ENCODE measurements around the gene ELMO2.

Gene ELMO2

DNA sequence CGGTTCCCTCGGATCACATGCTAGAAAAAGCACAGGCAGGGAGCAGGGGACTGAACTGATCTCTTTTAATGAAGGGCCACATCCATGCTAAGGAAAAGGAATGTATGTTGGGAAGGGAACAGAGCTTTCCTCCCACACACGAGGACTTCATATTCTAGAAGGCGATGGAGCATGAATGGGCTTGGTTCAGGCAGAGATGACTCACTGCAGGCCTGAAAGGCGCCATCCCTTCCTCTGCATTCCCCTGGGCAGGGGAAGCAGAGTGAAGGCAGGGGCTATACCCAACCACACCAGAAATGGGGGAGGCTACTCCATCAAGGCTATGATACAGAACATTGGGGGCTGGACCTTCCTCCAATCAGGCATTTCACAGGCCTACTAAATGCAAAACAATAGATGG is 30.6 kb downstream of the ELMO2 start:
- no peak overlapping the region for H3K27ac ChIP-seq (replicated peaks)
- TF ChIP-seq CTCF (IDR thresholded peaks at IDR 0.05; ENCODE audit: insufficient read depth, low read length) = no peak
- no peak for TF ChIP-seq GABPA (IDR thresholded peaks at IDR 0.05; ENCODE audit: low read depth)

DNA sequence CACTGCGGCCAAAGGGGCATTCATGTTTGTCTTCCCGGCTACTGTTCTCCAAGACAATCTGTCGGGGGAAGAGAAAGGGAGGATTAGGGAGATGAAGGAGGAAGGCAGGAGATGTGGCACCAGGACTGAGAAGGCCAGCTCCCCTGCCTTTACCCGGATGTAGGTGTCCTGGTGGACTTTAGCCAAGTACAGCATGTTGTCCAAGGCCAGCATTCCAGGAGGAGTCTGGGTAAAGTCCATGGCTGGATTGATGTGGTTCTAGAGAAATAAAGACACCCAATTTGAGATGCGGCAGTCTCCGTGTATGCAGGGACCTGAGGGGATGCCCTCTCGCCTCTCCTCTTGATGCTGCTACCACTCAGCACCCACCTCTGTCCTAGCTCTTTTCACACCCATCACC is 32.0 kb downstream of the ELMO2 start:
- Histone ChIP-seq H3K27ac (replicated peaks) (no peak overlapping the region), H3K27me3 (ENCODE audit: insufficient read depth, poor library complexity, severe bottlenecking) (no peaks in the 10 kb centered on the region), H3K4me3 (replicated peaks; ENCODE audit: insufficient read depth, low read length) (no peak overlapping the region)
- TF ChIP-seq GABPA (IDR thresholded peaks at IDR 0.05; ENCODE audit: low read depth) (no peak), POLR2AphosphoS5 (IDR thresholded peaks at IDR 0.05; ENCODE audit: low read depth) (no peak), CTCF (IDR thresholded peaks at IDR 0.05; ENCODE audit: insufficient read depth, low read length) (no peak), REST (IDR thresholded peaks at IDR 0.05; ENCODE audit: insufficient replicate concordance, low read depth) (no peak), SPI1 (IDR thresholded peaks at IDR 0.05; ENCODE audit: borderline replicate concordance, low read depth) (no peak)
- no peak for DNase-seq (ENCODE audit: low read depth in 1 of 2, low spot score in 1 of 2)

More for the DNA sequence above, 30.6 kb downstream of the ELMO2 start:
- no peak for DNase-seq (ENCODE audit: low read depth in 1 of 2, low spot score in 1 of 2)
- no peaks in the 10 kb centered on the region for H3K27me3 ChIP-seq (ENCODE audit: insufficient read depth, poor library complexity, severe bottlenecking)
- H3K4me3 ChIP-seq (replicated peaks; ENCODE audit: insufficient read depth, low read length) = no peak overlapping the region

DNA sequence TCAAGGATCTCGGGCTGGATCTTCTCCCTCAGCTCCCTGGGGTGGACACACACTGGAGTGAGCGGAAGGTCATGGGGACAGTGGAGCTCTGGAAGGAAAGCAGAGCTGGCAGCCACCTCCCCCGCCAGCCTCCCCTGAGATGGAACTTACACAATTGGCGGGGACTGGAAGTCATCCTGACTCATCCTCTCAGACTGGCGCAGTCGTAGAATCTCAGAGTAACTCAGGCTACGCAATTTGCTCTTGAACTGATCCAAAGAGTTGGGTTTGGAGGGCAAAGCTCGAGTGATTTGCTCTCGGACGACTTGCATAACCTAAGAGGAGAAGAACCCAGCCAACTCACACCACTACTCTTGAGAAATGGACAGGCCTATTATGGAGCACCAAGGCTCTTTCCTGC is 34.8 kb downstream of the ELMO2 start:
- peak; percentile 22 to 68 for DNase-seq (ENCODE audit: low read depth in 1 of 2, low spot score in 1 of 2)
- Histone ChIP-seq H3K27me3 (ENCODE audit: insufficient read depth, poor library complexity, severe bottlenecking) (no peaks in the 10 kb centered on the region), H3K4me3 (replicated peaks; ENCODE audit: insufficient read depth, low read length) (no peak overlapping the region), H3K27ac (replicated peaks) (no peak overlapping the region)
- no peak for TF ChIP-seq CTCF (IDR thresholded peaks at IDR 0.05; ENCODE audit: insufficient read depth, low read length)
- TF ChIP-seq POLR2AphosphoS5 (IDR thresholded peaks at IDR 0.05; ENCODE audit: low read depth) = no peak
- TF ChIP-seq REST (IDR thresholded peaks at IDR 0.05; ENCODE audit: insufficient replicate concordance, low read depth) = no peak

DNA sequence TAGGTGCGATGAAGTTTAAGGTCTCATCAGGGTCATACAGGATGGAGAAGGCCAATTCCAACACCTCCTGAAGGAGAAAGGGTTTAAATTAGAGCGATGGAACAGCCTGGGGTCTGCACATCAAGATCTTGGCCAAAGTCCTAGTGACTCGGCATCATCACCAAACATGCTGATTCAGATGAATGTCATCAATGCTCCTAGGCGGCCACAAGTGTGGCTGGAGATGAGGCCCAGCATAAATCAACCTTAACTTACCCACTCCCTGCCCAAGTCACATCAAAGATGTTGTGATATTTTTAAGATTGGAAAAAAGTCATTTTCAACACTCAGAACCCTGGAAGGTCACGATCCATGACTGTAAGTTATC is 37.5 kb downstream of the ELMO2 start:
- H3K4me3 ChIP-seq (replicated peaks; ENCODE audit: insufficient read depth, low read length) = no peak overlapping the region
- H3K27ac ChIP-seq (replicated peaks) = no peak overlapping the region
- H3K27me3 ChIP-seq (ENCODE audit: insufficient read depth, poor library complexity, severe bottlenecking) = no peaks in the 10 kb centered on the region
- TF ChIP-seq CTCF (IDR thresholded peaks at IDR 0.05; ENCODE audit: insufficient read depth, low read length) (no peak), POLR2AphosphoS5 (IDR thresholded peaks at IDR 0.05; ENCODE audit: low read depth) (no peak), GABPA (IDR thresholded peaks at IDR 0.05; ENCODE audit: low read depth) (no peak), REST (IDR thresholded peaks at IDR 0.05; ENCODE audit: insufficient replicate concordance, low read depth) (no peak), SPI1 (IDR thresholded peaks at IDR 0.05; ENCODE audit: borderline replicate concordance, low read depth) (no peak)
- no peak for DNase-seq (ENCODE audit: low read depth in 1 of 2, low spot score in 1 of 2)
